Thoracic aorta (tissue), 2 donors: Measurements from ENCODE around the gene DAB2IP. TPM values are rescaled to one million over a fixed set of nuclear protein-coding genes. Genes with fewer than 3 reads are reported as not detected.

Experiments
- ATAC-seq: fragments of 150-250 bp; one replicate; pipeline ENCODE4 v1.8.0; 2017; ENCODE audit warnings: low read depth; ENCODE audit not compliant: insufficient number of reproducible peaks, low FRiP score
- DNase-seq: peaks from one replicate; pipeline ENCODE4 v3.0.0-alpha.2; 2020; ENCODE audit warnings: low spot score
- H3K27ac ChIP-seq, 2 donors: fragments of 200-600 bp; sonication (generic); 1 replicate in 1 of 2; 2 replicates in 1 of 2; pipeline ENCODE4 v1.5.1; 2016; ENCODE audit warnings: mild to moderate bottlenecking in 2 of 2, moderate library complexity in 2 of 2
- H3K27me3 ChIP-seq: fragments of 200-600 bp; sonication (generic); replicated peaks from 2 replicates; pipeline ENCODE4 v1.6.0; 2016; ENCODE audit warnings: mild to moderate bottlenecking; ENCODE audit not compliant: insufficient read depth
- H3K36me3 ChIP-seq: fragments of 200-600 bp; sonication (generic); one replicate; pipeline ENCODE4 v1.5.1; 2016
- H3K4me1 ChIP-seq, 2 donors: fragments of 200-600 bp; sonication (generic); 1 replicate in 1 of 2; 2 replicates in 1 of 2; pipeline versions ENCODE4 v1.5.1 to v1.6.0; 2016; ENCODE audit warnings: low read depth in 2 of 2, mild to moderate bottlenecking in 1 of 2; ENCODE audit not compliant: control insufficient read depth in 1 of 2
- H3K4me3 ChIP-seq: fragments of 200-600 bp; sonication (generic); 2 replicates; pipeline ENCODE4 v1.5.1; 2016; ENCODE audit warnings: mild to moderate bottlenecking
- H3K9me3 ChIP-seq: fragments of 200-600 bp; sonication (generic); 2 replicates; pipeline ENCODE4 v1.5.1; 2016
- CTCF ChIP-seq: fragments of 200-600 bp; sonication (generic); IDR thresholded peaks from one replicate; pipeline ENCODE4 v1.5.1; 2019; ENCODE audit warnings: antibody characterized with exemption
- total RNA-seq, 2 donors: library from RNA; depleted of rRNA; stranded (reverse); fragments of >200 nt; gene quantifications; one replicate each; pipeline versions ENCODE4 v1.1.0 to v1.2.3, GENCODE V29; 2016

The DAB2IP gene
- total RNA-seq, 2 donors from 2014 or later = 87.4 to 104 TPM

- ATAC-seq (no peak), DNase-seq (no peak)
- no peak overlapping the region for H3K4me3 ChIP-seq
- H3K36me3 ChIP-seq = no peaks in the 10 kb centered on the region
- no peaks in the 10 kb centered on the region for H3K27me3 ChIP-seq
- no peak for TF ChIP-seq CTCF
- no peaks in the 10 kb centered on the region for H3K9me3 ChIP-seq
- H3K4me1 ChIP-seq = peaks cover 0 to 10% of the 10 kb centered on the region in 2 donors
- no peak overlapping the region for H3K27ac ChIP-seq
These were observed 6.4 kb upstream of the DAB2IP start for GRCh38 chr9:121645003-121645402.

GRCh38 chr9:121645853-121646807 is 5.3 kb upstream of the DAB2IP start:
- DNase-seq (no peak), ATAC-seq (no peak)
- no peaks in the 10 kb centered on the region for H3K36me3 ChIP-seq
- H3K9me3 ChIP-seq = no peaks in the 10 kb centered on the region
- no peaks in the 10 kb centered on the region for H3K27me3 ChIP-seq
- H3K4me3 ChIP-seq = no peak overlapping the region
- peaks cover 6 to 21% of the 10 kb centered on the region in 2 donors for H3K4me1 ChIP-seq
- H3K27ac ChIP-seq = no peak overlapping the region
- no peak for TF ChIP-seq CTCF

GRCh38 chr9:121646992-121647391 is 4.4 kb upstream of the DAB2IP start:
- Histone ChIP-seq H3K4me3 (no peak overlapping the region), H3K27ac (no peak overlapping the region), H3K9me3 (no peaks in the 10 kb centered on the region), H3K36me3 (no peaks in the 10 kb centered on the region), H3K27me3 (no peaks in the 10 kb centered on the region), H3K4me1 (peaks cover 10 to 26% of the 10 kb centered on the region in 2 donors)
- no peak for TF ChIP-seq CTCF
- DNase-seq (no peak), ATAC-seq (no peak)

- no peak for TF ChIP-seq CTCF
- peaks cover 16 to 37% of the 10 kb centered on the region in 2 donors for H3K4me1 ChIP-seq
- no peak overlapping the region for H3K4me3 ChIP-seq
These were observed 3.3 kb upstream of the DAB2IP start for GRCh38 chr9:121648172-121648571.

GRCh38 chr9:121648799-121649198 is 2.6 kb upstream of the DAB2IP start:
- no peak overlapping the region for H3K27ac ChIP-seq
- DNase-seq (no peak), ATAC-seq (no peak)
- no peaks in the 10 kb centered on the region for H3K36me3 ChIP-seq
- H3K4me3 ChIP-seq = no peak overlapping the region
- TF ChIP-seq CTCF = no peak
- H3K27me3 ChIP-seq = no peaks in the 10 kb centered on the region
- no peaks in the 10 kb centered on the region for H3K9me3 ChIP-seq
- peaks cover 16 to 37% of the 10 kb centered on the region in 2 donors for H3K4me1 ChIP-seq

More at GRCh38 chr9:121648172-121648571, 3.3 kb upstream of the DAB2IP start:
- no peak for DNase-seq
- Histone ChIP-seq H3K9me3 (no peaks in the 10 kb centered on the region), H3K27me3 (no peaks in the 10 kb centered on the region), H3K36me3 (no peaks in the 10 kb centered on the region), H3K27ac (no peak overlapping the region)
- ATAC-seq = no peak
